Kidney epithelial cell (primary cell): ENCODE measurements around the gene MELK. TPM values are rescaled to one million over a fixed set of nuclear protein-coding genes. Genes with fewer than 3 reads are reported as not detected.

Experiments
- DNase-seq: peaks from one replicate; pipeline ENCODE4 v3.0.0-alpha.2; 2010; ENCODE audit warnings: low read depth
- H3K27me3 ChIP-seq: 2 replicates; pipeline ENCODE4 v1.6.0; 2011; ENCODE audit warnings: low read length; ENCODE audit not compliant: control insufficient read depth, insufficient read depth
- H3K36me3 ChIP-seq: 2 replicates; pipeline ENCODE4 v1.5.1; 2011; ENCODE audit warnings: low read length; ENCODE audit not compliant: control insufficient read depth, insufficient read depth
- H3K4me3 ChIP-seq: 2 replicates; pipeline ENCODE4 v1.5.1; 2011; ENCODE audit warnings: low read depth, mild to moderate bottlenecking, control low read depth, low read length
- CTCF ChIP-seq: IDR thresholded peaks from 2 replicates; pipeline ENCODE4 v1.5.1; 2011; ENCODE audit warnings: mild to moderate bottlenecking, moderate library complexity, low read length, control low read depth, inconsistent platforms; ENCODE audit not compliant: insufficient read depth, poor library complexity, severe bottlenecking
- total RNA-seq: library from RNA; depleted of rRNA; stranded (reverse); fragments of >200 nt; gene quantifications from 2 replicates; pipeline ENCODE4 v1.2.3, GENCODE V29; 2015

MELK gene
- total RNA-seq, 1 donor from 2014 or later, result 15.0 TPM

GRCh38 chr9:36592801-36593583 is 20.3 kb downstream of the MELK start:
- no peak for TF ChIP-seq CTCF
- H3K27me3 ChIP-seq, result no peaks in the 10 kb centered on the region

GRCh38 chr9:36594213-36594612 is 21.5 kb downstream of the MELK start:
- no peak for TF ChIP-seq CTCF
- Histone ChIP-seq H3K27me3 (no peaks in the 10 kb centered on the region), H3K36me3 (peaks cover 1% of the 10 kb centered on the region), H3K4me3 (no peak overlapping the region)
- no peak for DNase-seq

More at GRCh38 chr9:36592801-36593583, 20.3 kb downstream of the MELK start:
- Histone ChIP-seq H3K36me3 (peaks cover 1% of the 10 kb centered on the region), H3K4me3 (no peak overlapping the region)
- DNase-seq, result no peak

GRCh38 chr9:36597412-36598178 is 24.9 kb downstream of the MELK start:
- no peak for DNase-seq
- Histone ChIP-seq H3K4me3 (no peak overlapping the region), H3K36me3 (no peaks in the 10 kb centered on the region), H3K27me3 (no peaks in the 10 kb centered on the region)
- TF ChIP-seq CTCF, result peak; percentile 66

- no peaks in the 10 kb centered on the region for H3K27me3 ChIP-seq
- peak; percentile 14 for DNase-seq
- no peak for TF ChIP-seq CTCF
- H3K4me3 ChIP-seq, result no peak overlapping the region
- no peaks in the 10 kb centered on the region for H3K36me3 ChIP-seq
These were observed 25.6 kb downstream of the MELK start for GRCh38 chr9:36598273-36598672.

GRCh38 chr9:36603006-36603405 is 30.3 kb downstream of the MELK start:
- Histone ChIP-seq H3K27me3 (no peaks in the 10 kb centered on the region), H3K4me3 (no peak overlapping the region), H3K36me3 (no peaks in the 10 kb centered on the region)
- no peak for DNase-seq
- TF ChIP-seq CTCF, result no peak

GRCh38 chr9:36609306-36609705 is 36.6 kb downstream of the MELK start:
- no peak for DNase-seq
- TF ChIP-seq CTCF, result no peak
- H3K4me3 ChIP-seq, result no peak overlapping the region
- no peaks in the 10 kb centered on the region for H3K36me3 ChIP-seq
- no peaks in the 10 kb centered on the region for H3K27me3 ChIP-seq
